ENCODE measurements around the gene PRDM10.

PRDM10 gene

DNA sequence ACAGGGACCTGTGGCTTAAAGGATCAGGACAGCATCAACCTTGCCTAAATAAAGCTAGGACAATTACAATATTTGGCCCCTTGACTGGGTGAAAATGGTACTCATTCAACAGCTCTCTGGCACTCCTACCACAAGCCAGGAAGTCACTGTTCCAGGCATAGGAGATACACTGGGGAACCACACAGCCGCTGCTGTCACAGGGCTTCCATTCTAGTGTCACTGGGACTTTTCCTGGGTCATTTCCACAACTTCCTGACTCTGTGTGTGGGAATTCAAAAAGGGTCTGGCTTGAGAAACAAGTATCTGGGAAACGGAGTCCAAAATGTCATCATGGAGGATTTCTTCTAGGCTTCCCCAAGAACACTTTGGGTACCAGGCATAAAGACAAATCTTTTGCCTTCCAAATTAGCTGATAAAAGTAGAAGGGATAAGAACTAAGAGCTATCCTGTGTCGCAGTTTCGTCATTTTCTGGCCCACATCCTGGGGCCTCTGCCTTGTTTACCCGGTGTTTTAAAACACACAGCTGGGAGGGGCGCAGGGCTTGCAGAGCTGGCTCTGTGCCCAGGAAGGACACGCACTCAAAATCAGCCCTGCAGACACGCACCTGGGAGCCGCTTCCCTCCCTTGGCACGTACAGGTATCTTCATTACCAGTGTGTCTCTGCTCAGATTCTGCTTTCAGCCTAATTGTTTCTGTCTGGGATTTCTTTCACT lies 149.0 kb downstream of the PRDM10 start:
- FAIRE-seq (no peak), DNase-seq (ENCODE audit: insufficient read length, low spot score) (no peak)
- no peak for TF ChIP-seq SPI1 (IDR thresholded peaks at IDR 0.05; ENCODE audit: low read depth, low read length)
- no peak for TF ChIP-seq POLR2A (IDR thresholded peaks at IDR 0.05; ENCODE audit: low read depth, low read length)
- TF ChIP-seq POLR2AphosphoS5 (IDR thresholded peaks at IDR 0.05; ENCODE audit: low read depth, low read length): no peak
- TF ChIP-seq POU2F2 (IDR thresholded peaks at IDR 0.05; ENCODE audit: low read depth, low read length): no peak
- TF ChIP-seq PAX5 (IDR thresholded peaks at IDR 0.05; ENCODE audit: insufficient read depth, low read length, severe bottlenecking): no peak
- no peak for TF ChIP-seq TAF1 (IDR thresholded peaks at IDR 0.05; ENCODE audit: low read depth, low read length)

DNA sequence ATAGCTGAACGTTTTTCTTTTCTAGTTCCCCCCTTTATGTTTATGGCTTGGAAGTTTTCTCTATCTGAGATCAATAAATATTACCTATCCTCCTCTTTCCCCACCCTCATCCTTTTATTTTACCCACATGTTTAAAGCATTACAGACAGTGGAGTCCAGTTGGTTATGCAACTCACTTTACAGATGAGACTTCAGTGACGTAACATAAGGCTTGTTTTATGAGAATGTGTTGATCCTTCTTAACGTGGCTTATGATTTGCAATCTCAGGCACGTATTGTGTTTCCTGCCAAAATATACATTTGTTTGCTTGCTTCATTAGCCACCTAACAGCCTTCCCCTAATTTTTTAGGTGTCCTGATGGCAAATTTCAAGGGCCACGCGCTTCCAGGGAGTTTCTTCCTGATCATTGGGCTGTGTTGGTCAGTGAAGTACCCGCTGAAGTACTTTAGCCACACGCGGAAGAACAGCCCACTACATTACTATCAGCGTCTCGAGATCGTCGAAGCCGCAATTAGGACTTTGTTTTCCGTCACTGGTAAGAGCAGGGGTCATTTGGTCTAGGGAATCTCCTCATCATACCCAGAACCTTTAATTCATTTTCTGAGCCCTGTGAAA lies 150.4 kb downstream of the PRDM10 start:
- DNase-seq (ENCODE audit: insufficient read length, low spot score): no peak
- TF ChIP-seq TAF1 (IDR thresholded peaks at IDR 0.05; ENCODE audit: low read depth, low read length): no peak
- no peak for TF ChIP-seq PAX5 (IDR thresholded peaks at IDR 0.05; ENCODE audit: insufficient read depth, low read length, severe bottlenecking)
- no peak for TF ChIP-seq POLR2AphosphoS5 (IDR thresholded peaks at IDR 0.05; ENCODE audit: low read depth, low read length)
- TF ChIP-seq POLR2A (IDR thresholded peaks at IDR 0.05; ENCODE audit: low read depth, low read length): no peak
- TF ChIP-seq SPI1 (IDR thresholded peaks at IDR 0.05; ENCODE audit: low read depth, low read length): no peak
- FAIRE-seq: no peak
